ENCODE data around the gene PNLIPRP2. TPM values are rescaled to one million over a fixed set of nuclear protein-coding genes. Genes with fewer than 3 reads are reported as not detected.

The PNLIPRP2 gene
- total RNA-seq, 4 donors from 2014 or later = not detected

- no peak for TF ChIP-seq POLR2A (IDR thresholded peaks at IDR 0.05)
- TF ChIP-seq, protein P1, sequence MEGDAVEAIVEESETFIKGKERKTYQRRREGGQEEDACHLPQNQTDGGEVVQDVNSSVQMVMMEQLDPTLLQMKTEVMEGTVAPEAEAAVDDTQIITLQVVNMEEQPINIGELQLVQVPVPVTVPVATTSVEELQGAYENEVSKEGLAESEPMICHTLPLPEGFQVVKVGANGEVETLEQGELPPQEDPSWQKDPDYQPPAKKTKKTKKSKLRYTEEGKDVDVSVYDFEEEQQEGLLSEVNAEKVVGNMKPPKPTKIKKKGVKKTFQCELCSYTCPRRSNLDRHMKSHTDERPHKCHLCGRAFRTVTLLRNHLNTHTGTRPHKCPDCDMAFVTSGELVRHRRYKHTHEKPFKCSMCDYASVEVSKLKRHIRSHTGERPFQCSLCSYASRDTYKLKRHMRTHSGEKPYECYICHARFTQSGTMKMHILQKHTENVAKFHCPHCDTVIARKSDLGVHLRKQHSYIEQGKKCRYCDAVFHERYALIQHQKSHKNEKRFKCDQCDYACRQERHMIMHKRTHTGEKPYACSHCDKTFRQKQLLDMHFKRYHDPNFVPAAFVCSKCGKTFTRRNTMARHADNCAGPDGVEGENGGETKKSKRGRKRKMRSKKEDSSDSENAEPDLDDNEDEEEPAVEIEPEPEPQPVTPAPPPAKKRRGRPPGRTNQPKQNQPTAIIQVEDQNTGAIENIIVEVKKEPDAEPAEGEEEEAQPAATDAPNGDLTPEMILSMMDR (IDR thresholded peaks at IDR 0.05) = no peak
- TF ChIP-seq POLR2AphosphoS5 (IDR thresholded peaks at IDR 0.05) = no peak
- peaks cover 17% of the 10 kb centered on the region for H3K27me3 ChIP-seq
Measured at GRCh38 chr10:116597543-116597942, 23.2 kb upstream of the PNLIPRP2 start.

GRCh38 chr10:116598329-116598728 lies 22.4 kb upstream of the PNLIPRP2 start:
- no peak overlapping the region for H3K27ac ChIP-seq
- H3K9me3 ChIP-seq = no peaks in the 10 kb centered on the region
- ATAC-seq = no peak
- H3K27me3 ChIP-seq = peaks cover 17% of the 10 kb centered on the region
- H3K4me3 ChIP-seq = no peak overlapping the region
- TF ChIP-seq POLR2AphosphoS5 (IDR thresholded peaks at IDR 0.05) (no peak), POLR2A (IDR thresholded peaks at IDR 0.05) (no peak), EP300 (IDR thresholded peaks at IDR 0.05) (no peak)
- TF ChIP-seq, protein P1 (IDR thresholded peaks at IDR 0.05) = no peak
- no peaks in the 10 kb centered on the region for H3K36me3 ChIP-seq
- H3K4me1 ChIP-seq = no peaks in the 10 kb centered on the region

More at GRCh38 chr10:116597543-116597942, 23.2 kb upstream of the PNLIPRP2 start:
- WGBS, 2 donors (ENCODE audit: low coverage in 1 of 2) = 75 to 90% methylated on average over 1 to 5 of the region's 5 CpGs
- H3K27ac ChIP-seq = no peak overlapping the region
- no peaks in the 10 kb centered on the region for H3K4me1 ChIP-seq
- H3K4me3 ChIP-seq = no peak overlapping the region
- ATAC-seq = no peak
- H3K9me3 ChIP-seq = no peaks in the 10 kb centered on the region
- H3K36me3 ChIP-seq = no peaks in the 10 kb centered on the region

GRCh38 chr10:116599991-116600390 lies 20.8 kb upstream of the PNLIPRP2 start:
- H3K4me3 ChIP-seq = no peak overlapping the region
- H3K36me3 ChIP-seq = no peaks in the 10 kb centered on the region
- no peaks in the 10 kb centered on the region for H3K4me1 ChIP-seq
- 37 to 48% methylated on average over 4 to 5 of the region's 5 CpGs for WGBS, 2 donors (ENCODE audit: low coverage in 1 of 2)
- no peak for TF ChIP-seq POLR2AphosphoS5 (IDR thresholded peaks at IDR 0.05)
- H3K27me3 ChIP-seq = peaks cover 17% of the 10 kb centered on the region
- ATAC-seq = no peak
- no peaks in the 10 kb centered on the region for H3K9me3 ChIP-seq
- H3K27ac ChIP-seq = no peak overlapping the region

DNA sequence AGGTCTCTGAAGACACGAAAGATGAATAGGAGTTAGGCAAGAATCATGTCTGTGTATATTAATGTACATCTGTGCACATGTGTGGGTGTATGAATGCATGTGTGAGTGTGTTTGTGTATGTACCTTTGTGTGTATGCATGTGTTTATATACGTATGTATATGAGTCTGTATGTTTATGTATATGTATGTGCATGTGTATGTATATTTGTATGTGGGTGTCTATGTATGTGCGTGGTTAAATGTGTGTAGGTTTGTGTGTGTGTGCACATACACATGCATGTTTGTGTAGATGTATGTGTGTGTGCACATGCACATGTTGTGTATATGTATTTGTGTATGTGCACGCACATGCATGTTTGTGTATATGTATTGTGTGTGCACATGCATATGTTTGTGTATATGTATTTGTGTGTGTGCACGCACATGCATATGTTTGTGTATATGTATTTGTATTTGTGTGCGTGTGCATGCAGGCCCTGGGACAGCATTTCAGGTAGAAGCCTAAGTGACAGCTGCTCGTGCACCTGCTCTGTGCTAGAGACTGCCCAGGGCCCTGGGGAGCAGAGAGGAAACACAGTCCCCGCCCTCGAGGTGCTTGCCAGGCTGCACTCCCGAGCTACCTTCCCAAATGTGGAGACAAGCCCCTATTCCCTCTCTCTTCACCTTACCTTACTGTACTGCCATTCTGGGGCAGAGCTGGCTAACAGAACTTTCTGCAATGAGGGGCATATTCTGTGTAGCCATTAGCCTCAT lies 17.9 kb upstream of the PNLIPRP2 start:
- Histone ChIP-seq H3K27ac (no peak overlapping the region), H3K9me3 (no peaks in the 10 kb centered on the region), H3K4me1 (no peaks in the 10 kb centered on the region), H3K27me3 (peaks cover 15% of the 10 kb centered on the region), H3K36me3 (no peaks in the 10 kb centered on the region), H3K4me3 (no peak overlapping the region)
- ATAC-seq = no peak
- TF ChIP-seq, protein P1 (IDR thresholded peaks at IDR 0.05) = no peak
- TF ChIP-seq EP300 (IDR thresholded peaks at IDR 0.05) (no peak), POLR2AphosphoS5 (IDR thresholded peaks at IDR 0.05) (no peak), POLR2A (IDR thresholded peaks at IDR 0.05) (no peak)
- WGBS, 2 donors (ENCODE audit: low coverage in 1 of 2) = 82 to 90% methylated on average over 4 to 8 of the region's 10 CpGs

DNA sequence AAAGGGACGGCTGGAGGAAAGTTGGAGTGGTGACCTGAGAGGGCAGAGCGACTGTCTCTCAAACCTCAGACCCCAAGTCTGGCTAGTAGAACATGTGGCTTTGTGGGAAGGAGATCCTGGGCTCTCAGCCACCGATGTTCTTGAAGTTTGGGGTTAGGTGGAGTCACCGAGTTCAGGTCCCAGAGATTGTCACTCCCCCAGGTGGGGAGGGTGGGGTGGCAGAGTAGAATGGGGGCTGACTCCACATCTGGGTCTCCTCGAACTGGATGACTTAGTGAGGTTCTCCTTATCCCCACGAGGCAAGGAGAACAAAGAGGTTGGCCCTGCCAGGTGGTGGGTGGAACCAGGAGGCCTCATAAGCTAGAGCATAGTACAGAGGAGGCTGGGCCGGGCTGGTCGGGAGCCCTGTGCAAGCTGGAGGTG lies 14.7 kb upstream of the PNLIPRP2 start:
- no peak overlapping the region for H3K27ac ChIP-seq
- H3K4me3 ChIP-seq = no peak overlapping the region
- ATAC-seq = no peak
- TF ChIP-seq POLR2A (IDR thresholded peaks at IDR 0.05) (no peak), EP300 (IDR thresholded peaks at IDR 0.05) (no peak), POLR2AphosphoS5 (IDR thresholded peaks at IDR 0.05) (no peak)
- TF ChIP-seq, protein P1 (IDR thresholded peaks at IDR 0.05) = no peak
- no peaks in the 10 kb centered on the region for H3K36me3 ChIP-seq
- peaks cover 0 to 12% (median 0%) of the 10 kb centered on the region in 3 donors for H3K9me3 ChIP-seq
- peaks cover 35% of the 10 kb centered on the region for H3K27me3 ChIP-seq
- no peaks in the 10 kb centered on the region for H3K4me1 ChIP-seq
- WGBS, 2 donors (ENCODE audit: low coverage in 1 of 2) = 56 to 65% methylated on average over 2 to 8 of the region's 8 CpGs

Data from gastroesophageal sphincter (tissue), 4 donors.